Endothelial cell of umbilical vein (primary cell): ENCODE measurements around the gene RDH14.

Experiments
- EZH2 ChIP-seq: IDR thresholded peaks from 2 replicates; pipeline ENCODE4 v1.6.1; 2012; ENCODE audit warnings: borderline replicate concordance, low read depth, mild to moderate bottlenecking, moderate library complexity, low read length, inconsistent platforms; ENCODE audit not compliant: severe bottlenecking
- FOS ChIP-seq: IDR thresholded peaks from 2 replicates; pipeline ENCODE4 v1.6.1; 2011; ENCODE audit warnings: mild to moderate bottlenecking, low read length, moderate library complexity, borderline replicate concordance; ENCODE audit not compliant: insufficient read depth
- GATA2 ChIP-seq: IDR thresholded peaks from 2 replicates; pipeline ENCODE4 v1.7.0; 2011; ENCODE audit warnings: low read depth, mild to moderate bottlenecking, moderate library complexity, mixed read lengths, low read length; ENCODE audit not compliant: insufficient read length, insufficient read depth
- JUN ChIP-seq: IDR thresholded peaks from 2 replicates; pipeline ENCODE4 v1.6.1; 2011; ENCODE audit warnings: borderline replicate concordance, low read depth; ENCODE audit not compliant: insufficient read length, insufficient read depth
- MAX ChIP-seq: IDR thresholded peaks from 2 replicates; pipeline ENCODE4 v1.6.1; 2011; ENCODE audit not compliant: insufficient read depth, insufficient read length
- MYC ChIP-seq: IDR thresholded peaks from one replicate; pipeline ENCODE4 v1.6.1; 2011; ENCODE audit warnings: mild to moderate bottlenecking, low read depth, low read length
- POLR2A ChIP-seq: IDR thresholded peaks from 2 replicates; pipeline ENCODE4 v1.6.1; 2012; ENCODE audit warnings: low read depth, mild to moderate bottlenecking, control low read depth, low read length
- POLR2AphosphoS5 ChIP-seq: IDR thresholded peaks from 2 replicates; pipeline ENCODE4 v1.6.1; 2012; ENCODE audit warnings: low read depth, mild to moderate bottlenecking, control low read depth, low read length, moderate library complexity; ENCODE audit not compliant: insufficient read depth
- TF ChIP-seq, protein P1 (sequence below), 2 donors: IDR thresholded peaks; 1 replicate in 1 of 2; 2 replicates in 1 of 2; pipeline ENCODE4 v1.5.1; 2011; ENCODE audit warnings: low read length in 2 of 2, mild to moderate bottlenecking in 2 of 2, moderate library complexity in 2 of 2, control low read depth in 1 of 2, inconsistent platforms in 1 of 2, low read depth in 1 of 2; ENCODE audit not compliant: insufficient read depth in 1 of 2; ENCODE audit errors: extremely low read depth in 1 of 2

- TF ChIP-seq POLR2A (no peak), EZH2 (no peak), POLR2AphosphoS5 (no peak), MAX (no peak), FOS (no peak), JUN (no peak), MYC (no peak), GATA2 (no peak)
- TF ChIP-seq, protein P1, sequence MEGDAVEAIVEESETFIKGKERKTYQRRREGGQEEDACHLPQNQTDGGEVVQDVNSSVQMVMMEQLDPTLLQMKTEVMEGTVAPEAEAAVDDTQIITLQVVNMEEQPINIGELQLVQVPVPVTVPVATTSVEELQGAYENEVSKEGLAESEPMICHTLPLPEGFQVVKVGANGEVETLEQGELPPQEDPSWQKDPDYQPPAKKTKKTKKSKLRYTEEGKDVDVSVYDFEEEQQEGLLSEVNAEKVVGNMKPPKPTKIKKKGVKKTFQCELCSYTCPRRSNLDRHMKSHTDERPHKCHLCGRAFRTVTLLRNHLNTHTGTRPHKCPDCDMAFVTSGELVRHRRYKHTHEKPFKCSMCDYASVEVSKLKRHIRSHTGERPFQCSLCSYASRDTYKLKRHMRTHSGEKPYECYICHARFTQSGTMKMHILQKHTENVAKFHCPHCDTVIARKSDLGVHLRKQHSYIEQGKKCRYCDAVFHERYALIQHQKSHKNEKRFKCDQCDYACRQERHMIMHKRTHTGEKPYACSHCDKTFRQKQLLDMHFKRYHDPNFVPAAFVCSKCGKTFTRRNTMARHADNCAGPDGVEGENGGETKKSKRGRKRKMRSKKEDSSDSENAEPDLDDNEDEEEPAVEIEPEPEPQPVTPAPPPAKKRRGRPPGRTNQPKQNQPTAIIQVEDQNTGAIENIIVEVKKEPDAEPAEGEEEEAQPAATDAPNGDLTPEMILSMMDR (IDR thresholded peaks at IDR 0.05; ENCODE audit: extremely low read depth in 1 of 2, insufficient read depth in 1 of 2, low read depth in 1 of 2, low read length in 2 of 2): no peak
Measured at GRCh38 chr2:18557121-18557520, 3.3 kb downstream of the RDH14 start.
